Adrenal gland (tissue), 5 donors: ENCODE data around the gene LGALS9C.
"Not testable (repeated sequence)": the region's sequence is repeated elsewhere in the genome, so short reads cannot be mapped to it uniquely, and the experiment has no call there.

Experiments used
- POLR2A ChIP-seq, 2 donors: fragments of 450-650 bp; IDR thresholded peaks; one replicate each; pipeline ENCODE4 v1.6.1; 2017; ENCODE audit warnings: antibody characterized with exemption in 2 of 2, mild to moderate bottlenecking in 2 of 2, moderate library complexity in 1 of 2
- TF ChIP-seq, protein P1 (sequence below), 6 experiments: fragments of 450-650 bp in 4 of 6; fragments of 200-600 bp in 2 of 6; sonication (generic) in 1 of 6; IDR thresholded peaks; 1 replicate in 5 of 6; 2 replicates in 1 of 6; pipeline versions ENCODE4 v1.5.1 to v1.8.0; 2016 to 2021; ENCODE audit warnings: antibody characterized with exemption in 6 of 6, mild to moderate bottlenecking in 2 of 6, moderate library complexity in 1 of 6
- donor health status: DM: no; HTN: no; CAD: no.

DNA sequence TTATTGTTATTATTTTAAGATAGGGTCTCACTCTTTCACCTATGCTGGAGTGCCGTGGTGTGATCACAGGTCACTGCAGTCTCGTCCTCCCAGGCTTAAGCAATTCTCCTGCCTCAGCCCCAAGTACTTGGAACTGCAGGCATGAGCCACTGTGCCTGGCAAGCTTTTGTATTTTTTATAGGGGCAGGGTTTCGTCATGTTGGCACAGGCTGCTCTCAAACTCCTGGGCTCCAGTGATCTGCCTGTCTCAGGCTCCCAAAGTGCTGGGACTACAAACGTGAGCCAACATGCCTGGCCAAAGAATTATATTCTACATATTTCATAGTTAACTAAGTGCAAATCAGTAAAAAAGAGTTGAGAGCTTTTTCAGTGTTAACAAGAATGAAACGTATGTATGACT, 65.6 kb downstream of the LGALS9C start:
- TF ChIP-seq, protein P1, sequence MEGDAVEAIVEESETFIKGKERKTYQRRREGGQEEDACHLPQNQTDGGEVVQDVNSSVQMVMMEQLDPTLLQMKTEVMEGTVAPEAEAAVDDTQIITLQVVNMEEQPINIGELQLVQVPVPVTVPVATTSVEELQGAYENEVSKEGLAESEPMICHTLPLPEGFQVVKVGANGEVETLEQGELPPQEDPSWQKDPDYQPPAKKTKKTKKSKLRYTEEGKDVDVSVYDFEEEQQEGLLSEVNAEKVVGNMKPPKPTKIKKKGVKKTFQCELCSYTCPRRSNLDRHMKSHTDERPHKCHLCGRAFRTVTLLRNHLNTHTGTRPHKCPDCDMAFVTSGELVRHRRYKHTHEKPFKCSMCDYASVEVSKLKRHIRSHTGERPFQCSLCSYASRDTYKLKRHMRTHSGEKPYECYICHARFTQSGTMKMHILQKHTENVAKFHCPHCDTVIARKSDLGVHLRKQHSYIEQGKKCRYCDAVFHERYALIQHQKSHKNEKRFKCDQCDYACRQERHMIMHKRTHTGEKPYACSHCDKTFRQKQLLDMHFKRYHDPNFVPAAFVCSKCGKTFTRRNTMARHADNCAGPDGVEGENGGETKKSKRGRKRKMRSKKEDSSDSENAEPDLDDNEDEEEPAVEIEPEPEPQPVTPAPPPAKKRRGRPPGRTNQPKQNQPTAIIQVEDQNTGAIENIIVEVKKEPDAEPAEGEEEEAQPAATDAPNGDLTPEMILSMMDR (IDR thresholded peaks at IDR 0.05), result not testable (repeated sequence)
- not testable (repeated sequence) for TF ChIP-seq POLR2A (IDR thresholded peaks at IDR 0.05)
